Panc1 (cell line): ENCODE results near the gene SNRNP48.

Source experiments
- CTCF ChIP-seq: fragments of 450-650 bp; IDR thresholded peaks from 2 replicates; pipeline ENCODE4 v1.5.1; 2017; ENCODE audit warnings: mild to moderate bottlenecking
- POLR2AphosphoS5 ChIP-seq: IDR thresholded peaks from 2 replicates; pipeline ENCODE4 v1.6.1; 2012; ENCODE audit warnings: mild to moderate bottlenecking, low read depth, low read length, moderate library complexity
- SIN3A ChIP-seq: IDR thresholded peaks from 2 replicates; pipeline ENCODE4 v1.6.1; 2012; ENCODE audit warnings: low read depth, mild to moderate bottlenecking, low read length, moderate library complexity, borderline replicate concordance; ENCODE audit not compliant: insufficient read depth
- TF ChIP-seq, protein P1 (sequence below), 2 experiments: IDR thresholded peaks; 2 replicates each; pipeline ENCODE4 v1.6.1; 2011 to 2012; ENCODE audit warnings: low read depth in 2 of 2, control low read depth in 1 of 2, low read length in 1 of 2, mild to moderate bottlenecking in 1 of 2, moderate library complexity in 1 of 2; ENCODE audit not compliant: insufficient read depth in 1 of 2

GRCh38 chr6:7644417-7644816 is 54.4 kb downstream of the SNRNP48 start:
- TF ChIP-seq CTCF = no peak
- no peak for TF ChIP-seq POLR2AphosphoS5
- TF ChIP-seq SIN3A = no peak
- TF ChIP-seq, protein P1, sequence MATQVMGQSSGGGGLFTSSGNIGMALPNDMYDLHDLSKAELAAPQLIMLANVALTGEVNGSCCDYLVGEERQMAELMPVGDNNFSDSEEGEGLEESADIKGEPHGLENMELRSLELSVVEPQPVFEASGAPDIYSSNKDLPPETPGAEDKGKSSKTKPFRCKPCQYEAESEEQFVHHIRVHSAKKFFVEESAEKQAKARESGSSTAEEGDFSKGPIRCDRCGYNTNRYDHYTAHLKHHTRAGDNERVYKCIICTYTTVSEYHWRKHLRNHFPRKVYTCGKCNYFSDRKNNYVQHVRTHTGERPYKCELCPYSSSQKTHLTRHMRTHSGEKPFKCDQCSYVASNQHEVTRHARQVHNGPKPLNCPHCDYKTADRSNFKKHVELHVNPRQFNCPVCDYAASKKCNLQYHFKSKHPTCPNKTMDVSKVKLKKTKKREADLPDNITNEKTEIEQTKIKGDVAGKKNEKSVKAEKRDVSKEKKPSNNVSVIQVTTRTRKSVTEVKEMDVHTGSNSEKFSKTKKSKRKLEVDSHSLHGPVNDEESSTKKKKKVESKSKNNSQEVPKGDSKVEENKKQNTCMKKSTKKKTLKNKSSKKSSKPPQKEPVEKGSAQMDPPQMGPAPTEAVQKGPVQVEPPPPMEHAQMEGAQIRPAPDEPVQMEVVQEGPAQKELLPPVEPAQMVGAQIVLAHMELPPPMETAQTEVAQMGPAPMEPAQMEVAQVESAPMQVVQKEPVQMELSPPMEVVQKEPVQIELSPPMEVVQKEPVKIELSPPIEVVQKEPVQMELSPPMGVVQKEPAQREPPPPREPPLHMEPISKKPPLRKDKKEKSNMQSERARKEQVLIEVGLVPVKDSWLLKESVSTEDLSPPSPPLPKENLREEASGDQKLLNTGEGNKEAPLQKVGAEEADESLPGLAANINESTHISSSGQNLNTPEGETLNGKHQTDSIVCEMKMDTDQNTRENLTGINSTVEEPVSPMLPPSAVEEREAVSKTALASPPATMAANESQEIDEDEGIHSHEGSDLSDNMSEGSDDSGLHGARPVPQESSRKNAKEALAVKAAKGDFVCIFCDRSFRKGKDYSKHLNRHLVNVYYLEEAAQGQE (IDR thresholded peaks at IDR 0.05; ENCODE audit: insufficient read depth in 1 of 2, low read depth in 2 of 2, low read length in 1 of 2) = no peak
